ENCODE data around the gene MAK.

The MAK gene

GRCh38 chr6:10880366-10880765 lies 42.0 kb upstream of the MAK start:
- Histone ChIP-seq H2BK5ac (ENCODE audit: low read depth, low read length, poor library complexity, severe bottlenecking) (no peak overlapping the region), H3K9me3 (ENCODE audit: control insufficient read depth, low read length) (no peaks in the 10 kb centered on the region), H2AK5ac (ENCODE audit: low read length, severe bottlenecking) (no peak overlapping the region), H3K4ac (ENCODE audit: low read depth in 1 of 2, low read length in 2 of 2) (no peak overlapping the region), H4K91ac (ENCODE audit: low read length) (no peak overlapping the region), H3K18ac (ENCODE audit: low read depth in 1 of 2, low read length in 2 of 2) (no peak overlapping the region), H3K4me3 (ENCODE audit: insufficient read depth in 1 of 2, low read depth in 1 of 2, low read length in 2 of 2) (no peak overlapping the region), H3K4me2 (ENCODE audit: low read length, poor library complexity, severe bottlenecking) (no peak overlapping the region), H3K23ac (ENCODE audit: low read length in 2 of 2) (no peak overlapping the region), H3K14ac (ENCODE audit: low read length in 2 of 2) (no peak overlapping the region), H3K4me1 (ENCODE audit: control insufficient read depth, insufficient read depth, low read depth, low read length) (peaks cover 19% of the 10 kb centered on the region), H4K8ac (ENCODE audit: low read length) (no peak overlapping the region), H2BK15ac (ENCODE audit: low read depth, poor library complexity, severe bottlenecking) (no peak overlapping the region), H3K79me1 (replicated peaks; ENCODE audit: low read length, poor library complexity, severe bottlenecking) (no peaks in the 10 kb centered on the region), H2BK12ac (ENCODE audit: low read length in 2 of 2) (no peak overlapping the region), H3K9ac (ENCODE audit: low read length) (no peak overlapping the region), H2BK120ac (ENCODE audit: low read depth, low read length) (no peak overlapping the region), H3K27me3 (ENCODE audit: control insufficient read depth in 1 of 2, insufficient read depth in 1 of 2, low read length in 2 of 2) (peaks cover 49 to 62% of the 10 kb centered on the region in 2 experiments), H3K36me3 (ENCODE audit: control insufficient read depth in 1 of 2, insufficient read depth in 2 of 2, low read depth in 1 of 2, low read length in 2 of 2) (no peaks in the 10 kb centered on the region), H3K27ac (ENCODE audit: low read length, poor library complexity, severe bottlenecking) (no peak overlapping the region), H2AFZ (ENCODE audit: low read depth, low read length) (no peak overlapping the region)
- no peak for DNase-seq
- 94% methylated on average over 2 of the region's 2 CpGs for WGBS

- Histone ChIP-seq H4K8ac (ENCODE audit: low read length) (no peak overlapping the region), H2BK15ac (ENCODE audit: low read depth, poor library complexity, severe bottlenecking) (no peak overlapping the region), H3K36me3 (ENCODE audit: control insufficient read depth in 1 of 2, insufficient read depth in 2 of 2, low read depth in 1 of 2, low read length in 2 of 2) (no peaks in the 10 kb centered on the region), H3K4me2 (ENCODE audit: low read length, poor library complexity, severe bottlenecking) (no peak overlapping the region), H3K9ac (ENCODE audit: low read length) (no peak overlapping the region), H3K27ac (ENCODE audit: low read length, poor library complexity, severe bottlenecking) (no peak overlapping the region), H2AFZ (ENCODE audit: low read depth, low read length) (no peak overlapping the region), H3K4me1 (ENCODE audit: control insufficient read depth, insufficient read depth, low read depth, low read length) (peaks cover 13% of the 10 kb centered on the region), H2BK12ac (ENCODE audit: low read length in 2 of 2) (no peak overlapping the region), H3K18ac (ENCODE audit: low read depth in 1 of 2, low read length in 2 of 2) (no peak overlapping the region), H2BK5ac (ENCODE audit: low read depth, low read length, poor library complexity, severe bottlenecking) (no peak overlapping the region), H3K27me3 (ENCODE audit: control insufficient read depth in 1 of 2, insufficient read depth in 1 of 2, low read length in 2 of 2) (peaks cover 27 to 60% of the 10 kb centered on the region in 2 experiments), H3K4me3 (ENCODE audit: insufficient read depth in 1 of 2, low read depth in 1 of 2, low read length in 2 of 2) (no peak overlapping the region), H2AK5ac (ENCODE audit: low read length, severe bottlenecking) (no peak overlapping the region), H3K9me3 (ENCODE audit: control insufficient read depth, low read length) (no peaks in the 10 kb centered on the region), H3K14ac (ENCODE audit: low read length in 2 of 2) (no peak overlapping the region), H3K23ac (ENCODE audit: low read length in 2 of 2) (no peak overlapping the region), H3K4ac (ENCODE audit: low read depth in 1 of 2, low read length in 2 of 2) (no peak overlapping the region), H3K79me1 (replicated peaks; ENCODE audit: low read length, poor library complexity, severe bottlenecking) (no peaks in the 10 kb centered on the region), H4K91ac (ENCODE audit: low read length) (no peak overlapping the region), H2BK120ac (ENCODE audit: low read depth, low read length) (no peak overlapping the region)
- no CpG with 5 or more reads among the region's 1 CpG for WGBS
- DNase-seq: no peak
These were observed 39.5 kb upstream of the MAK start for GRCh38 chr6:10877871-10878270.

- H3K36me3 ChIP-seq (ENCODE audit: control insufficient read depth in 1 of 2, insufficient read depth in 2 of 2, low read depth in 1 of 2, low read length in 2 of 2): no peaks in the 10 kb centered on the region
- H3K79me1 ChIP-seq (replicated peaks; ENCODE audit: low read length, poor library complexity, severe bottlenecking): no peaks in the 10 kb centered on the region
- no peak overlapping the region for H2AK5ac ChIP-seq (ENCODE audit: low read length, severe bottlenecking)
- no peak overlapping the region for H2BK5ac ChIP-seq (ENCODE audit: low read depth, low read length, poor library complexity, severe bottlenecking)
- H3K4ac ChIP-seq (ENCODE audit: low read depth in 1 of 2, low read length in 2 of 2): no peak overlapping the region
- H2AFZ ChIP-seq (ENCODE audit: low read depth, low read length): no peak overlapping the region
- peaks cover 20 to 51% of the 10 kb centered on the region in 2 experiments for H3K27me3 ChIP-seq (ENCODE audit: control insufficient read depth in 1 of 2, insufficient read depth in 1 of 2, low read length in 2 of 2)
- H3K4me1 ChIP-seq (ENCODE audit: control insufficient read depth, insufficient read depth, low read depth, low read length): peaks cover 6% of the 10 kb centered on the region
- no peak overlapping the region for H3K14ac ChIP-seq (ENCODE audit: low read length in 2 of 2)
- no peak overlapping the region for H3K4me3 ChIP-seq (ENCODE audit: insufficient read depth in 1 of 2, low read depth in 1 of 2, low read length in 2 of 2)
- H3K27ac ChIP-seq (ENCODE audit: low read length, poor library complexity, severe bottlenecking): no peak overlapping the region
- no peak overlapping the region for H3K9ac ChIP-seq (ENCODE audit: low read length)
- no peak overlapping the region for H2BK15ac ChIP-seq (ENCODE audit: low read depth, poor library complexity, severe bottlenecking)
- no peak overlapping the region for H3K18ac ChIP-seq (ENCODE audit: low read depth in 1 of 2, low read length in 2 of 2)
- H4K91ac ChIP-seq (ENCODE audit: low read length): no peak overlapping the region
- no peak for DNase-seq
- H2BK12ac ChIP-seq (ENCODE audit: low read length in 2 of 2): no peak overlapping the region
- H4K8ac ChIP-seq (ENCODE audit: low read length): no peak overlapping the region
- H3K4me2 ChIP-seq (ENCODE audit: low read length, poor library complexity, severe bottlenecking): no peak overlapping the region
- no peaks in the 10 kb centered on the region for H3K9me3 ChIP-seq (ENCODE audit: control insufficient read depth, low read length)
- no peak overlapping the region for H3K23ac ChIP-seq (ENCODE audit: low read length in 2 of 2)
- 96% methylated on average over 14 of the region's 14 CpGs for WGBS
- no peak overlapping the region for H2BK120ac ChIP-seq (ENCODE audit: low read depth, low read length)
These were observed 38.7 kb upstream of the MAK start for GRCh38 chr6:10877012-10877411.

- H3K4ac ChIP-seq (ENCODE audit: low read depth in 1 of 2, low read length in 2 of 2): no peak overlapping the region
- no peaks in the 10 kb centered on the region for H3K9me3 ChIP-seq (ENCODE audit: control insufficient read depth, low read length)
- H3K4me2 ChIP-seq (ENCODE audit: low read length, poor library complexity, severe bottlenecking): no peak overlapping the region
- H2BK15ac ChIP-seq (ENCODE audit: low read depth, poor library complexity, severe bottlenecking): no peak overlapping the region
- no peak overlapping the region for H3K9ac ChIP-seq (ENCODE audit: low read length)
- H2AK5ac ChIP-seq (ENCODE audit: low read length, severe bottlenecking): no peak overlapping the region
- H3K36me3 ChIP-seq (ENCODE audit: control insufficient read depth in 1 of 2, insufficient read depth in 2 of 2, low read depth in 1 of 2, low read length in 2 of 2): no peaks in the 10 kb centered on the region
- H3K27me3 ChIP-seq (ENCODE audit: control insufficient read depth in 1 of 2, insufficient read depth in 1 of 2, low read length in 2 of 2): peaks cover 2 to 31% of the 10 kb centered on the region in 2 experiments
- H2AFZ ChIP-seq (ENCODE audit: low read depth, low read length): no peak overlapping the region
- no peak overlapping the region for H3K18ac ChIP-seq (ENCODE audit: low read depth in 1 of 2, low read length in 2 of 2)
- H4K8ac ChIP-seq (ENCODE audit: low read length): no peak overlapping the region
- no peak overlapping the region for H3K4me3 ChIP-seq (ENCODE audit: insufficient read depth in 1 of 2, low read depth in 1 of 2, low read length in 2 of 2)
- H2BK5ac ChIP-seq (ENCODE audit: low read depth, low read length, poor library complexity, severe bottlenecking): no peak overlapping the region
- H4K91ac ChIP-seq (ENCODE audit: low read length): no peak overlapping the region
- H3K14ac ChIP-seq (ENCODE audit: low read length in 2 of 2): no peak overlapping the region
- no peaks in the 10 kb centered on the region for H3K79me1 ChIP-seq (replicated peaks; ENCODE audit: low read length, poor library complexity, severe bottlenecking)
- H2BK120ac ChIP-seq (ENCODE audit: low read depth, low read length): no peak overlapping the region
- 84% methylated on average over 4 of the region's 4 CpGs for WGBS
- H3K4me1 ChIP-seq (ENCODE audit: control insufficient read depth, insufficient read depth, low read depth, low read length): no peaks in the 10 kb centered on the region
- H2BK12ac ChIP-seq (ENCODE audit: low read length in 2 of 2): no peak overlapping the region
- no peak overlapping the region for H3K23ac ChIP-seq (ENCODE audit: low read length in 2 of 2)
- no peak overlapping the region for H3K27ac ChIP-seq (ENCODE audit: low read length, poor library complexity, severe bottlenecking)
- DNase-seq: no peak
These were observed 36.7 kb upstream of the MAK start for GRCh38 chr6:10875026-10875425.

All from mesenchymal stem cell (in vitro differentiated cells and primary cell).